GM23338 (cell line): Measurements from ENCODE around the gene NEK6. TPM values are rescaled to one million over a fixed set of nuclear protein-coding genes. Genes with fewer than 3 reads are reported as not detected.

Experiments used
- ATAC-seq: fragments of 200-7000 bp; cut with Tn5 transposase; 3 replicates; pipeline ENCODE4 v1.9.1; 2020
- DNase-seq: peaks from one replicate; pipeline ENCODE4 v3.0.0-alpha.2; 2015; ENCODE audit warnings: low spot score
- H2AFZ ChIP-seq: fragments of 200-600 bp; sonication (generic); 2 replicates; pipeline ENCODE4 v1.8.0; 2016; ENCODE audit warnings: antibody characterized with exemption, mild to moderate bottlenecking, moderate library complexity
- H3F3A ChIP-seq: fragments of 200-600 bp; sonication (generic); replicated peaks from 2 replicates; pipeline ENCODE4 v1.8.0; 2017; ENCODE audit warnings: antibody characterized with exemption, mixed run types, low read depth
- H3K27ac ChIP-seq: fragments of 200-600 bp; sonication (generic); 2 replicates; pipeline ENCODE4 v1.6.1; 2016; ENCODE audit warnings: low read depth
- H3K27me3 ChIP-seq: fragments of 200-600 bp; sonication (generic); 2 replicates; pipeline ENCODE4 v1.8.0; 2016; ENCODE audit warnings: mild to moderate bottlenecking, mixed run types, moderate library complexity; ENCODE audit not compliant: insufficient read depth
- H3K36me3 ChIP-seq: fragments of 200-600 bp; sonication (generic); 2 replicates; pipeline ENCODE4 v1.8.0; 2016; ENCODE audit warnings: mild to moderate bottlenecking; ENCODE audit not compliant: insufficient read depth
- H3K4me1 ChIP-seq: fragments of 200-600 bp; sonication (generic); 2 replicates; pipeline ENCODE4 v1.8.0; 2016; ENCODE audit warnings: mild to moderate bottlenecking, moderate library complexity; ENCODE audit not compliant: insufficient read depth
- H3K4me2 ChIP-seq: fragments of 200-600 bp; sonication (generic); 2 replicates; pipeline ENCODE4 v1.7.1; 2017; ENCODE audit warnings: mixed run types
- H3K4me3 ChIP-seq: fragments of 200-600 bp; sonication (generic); 2 replicates; pipeline ENCODE4 v1.6.1; 2016; ENCODE audit warnings: mixed run types
- H3K79me2 ChIP-seq: fragments of 200-600 bp; sonication (generic); replicated peaks from 2 replicates; pipeline ENCODE4 v1.8.0; 2017; ENCODE audit warnings: mild to moderate bottlenecking; ENCODE audit not compliant: insufficient read depth
- H3K9me2 ChIP-seq: fragments of 200-600 bp; sonication (generic); 2 replicates; pipeline ENCODE4 v1.8.0; 2017; ENCODE audit not compliant: insufficient read depth
- H4K20me1 ChIP-seq: fragments of 200-600 bp; sonication (generic); replicated peaks from 2 replicates; pipeline ENCODE4 v1.8.0; 2017; ENCODE audit warnings: mild to moderate bottlenecking; ENCODE audit not compliant: insufficient read depth
- H3K27ac Mint-ChIP-seq: 2 replicates; pipeline ENCODE4 v1.8.0; 2020; ENCODE audit warnings: inconsistent platforms, mild to moderate bottlenecking, moderate library complexity, mixed read lengths
- H3K27me3 Mint-ChIP-seq: 3 replicates; pipeline ENCODE4 v1.8.0; 2022; ENCODE audit warnings: low read depth, mild to moderate bottlenecking, moderate library complexity, mixed read lengths, inconsistent platforms; ENCODE audit not compliant: insufficient read depth, poor library complexity
- H3K36me3 Mint-ChIP-seq: 3 replicates; pipeline ENCODE4 v1.8.0; 2021; ENCODE audit warnings: low read depth, mild to moderate bottlenecking, inconsistent platforms, moderate library complexity, mixed read lengths
- H3K4me1 Mint-ChIP-seq: 3 replicates; pipeline ENCODE4 v1.8.0; 2020; ENCODE audit warnings: mild to moderate bottlenecking, inconsistent platforms, mixed read lengths
- H3K4me3 Mint-ChIP-seq: 3 replicates; pipeline ENCODE4 v1.8.0; 2021; ENCODE audit warnings: moderate library complexity, mild to moderate bottlenecking, inconsistent platforms, mixed read lengths
- H3K9me3 Mint-ChIP-seq: 3 replicates; pipeline ENCODE4 v1.8.0; 2020; ENCODE audit warnings: moderate library complexity, mild to moderate bottlenecking, inconsistent platforms, mixed read lengths
- CREB1 ChIP-seq: fragments of 250-450 bp; sonication (Bioruptor Pico); IDR thresholded peaks from 2 replicates; pipeline ENCODE4 v1.5.0; 2020; ENCODE audit warnings: low read depth, mild to moderate bottlenecking, moderate library complexity
- CTCF ChIP-seq, 2 experiments: fragments of 200-600 bp in 1 of 2; sonication (generic) in 1 of 2; conservative IDR thresholded peaks; 2 replicates each; pipeline versions ENCODE4 v1.5.1 to v1.6.1; 2016 to 2017; ENCODE audit warnings: antibody characterized with exemption in 2 of 2, low read depth in 2 of 2, mild to moderate bottlenecking in 2 of 2, moderate library complexity in 1 of 2
- EZH2 ChIP-seq: fragments of 200-600 bp; sonication (generic); IDR thresholded peaks from one replicate; pipeline ENCODE4 v1.8.0; 2017; ENCODE audit warnings: antibody characterized with exemption, mild to moderate bottlenecking, low read depth; ENCODE audit not compliant: unreplicated experiment
- JUNB ChIP-seq: IDR thresholded peaks from one replicate; pipeline ENCODE4 v1.6.1; 2016; ENCODE audit warnings: antibody characterized with exemption; ENCODE audit not compliant: unreplicated experiment
- NANOG ChIP-seq: IDR thresholded peaks from 2 replicates; pipeline ENCODE4 v1.6.1; 2016; ENCODE audit warnings: antibody characterized with exemption, borderline replicate concordance
- POLR2AphosphoS5 ChIP-seq: IDR thresholded peaks from 2 replicates; pipeline ENCODE4 v1.6.1; 2016; ENCODE audit warnings: antibody characterized with exemption, low read depth
- ZNF114 ChIP-seq: fragments of 250-450 bp; sonication (Bioruptor Pico); IDR thresholded peaks from 2 replicates; pipeline ENCODE4 v1.5.0; 2020; ENCODE audit warnings: mild to moderate bottlenecking, moderate library complexity
- ZNF462 ChIP-seq: fragments of 250-450 bp; sonication (Bioruptor Pico); IDR thresholded peaks from 2 replicates; pipeline ENCODE4 v1.5.0; 2020; ENCODE audit warnings: mild to moderate bottlenecking, moderate library complexity
- polyA plus RNA-seq: library from polyadenylated mRNA; unstranded; fragments of >200 nt; fragmentation: Nextera tagmentation; extraction: Ambion mirVana; gene quantifications from 2 replicates; pipeline ENCODE4 v1.2.1, GENCODE V29; 2016
- total RNA-seq: library from RNA; depleted of rRNA; stranded (reverse); fragments of >200 nt; shearing (Covaris generic); gene quantifications from 2 replicates; pipeline ENCODE4 v1.2.3, GENCODE V29; 2014

The NEK6 gene
- total and polyA plus RNA-seq, 2 experiments from 2014 or later, result 8.1 to 11.2 TPM

GRCh38 chr9:124295159-124295794 is 37.5 kb downstream of the NEK6 start (continued):
- TF ChIP-seq ZNF462 (no peak), POLR2AphosphoS5 (no peak), EZH2 (no peak), CTCF (conservative IDR thresholded peaks at IDR 0.05; ENCODE audit: low read depth in 2 of 2) (no peak)

- Mint-ChIP-seq H3K36me3 (no peaks in the 10 kb centered on the region; the same call in 2 of the 3 replicates), H3K4me3 (no peak overlapping the region), H3K9me3 (no peaks in the 10 kb centered on the region), H3K27ac (no peak overlapping the region), H3K27me3 (peaks cover 9% of the 10 kb centered on the region), H3K4me1 (peaks cover 26% of the 10 kb centered on the region)
- no peaks in the 10 kb centered on the region for H3K4me1 ChIP-seq
- ATAC-seq, result no peak
- no peaks in the 10 kb centered on the region for H3K9me2 ChIP-seq
- 0 out of 2 replicates have a peak, but pooled peaks cover 3% of the 10 kb centered on the region for H3K79me2 ChIP-seq
- no peak for DNase-seq
- H4K20me1 ChIP-seq, result no peaks in the 10 kb centered on the region; the same call in 1 of the 2 replicates
- no peak overlapping the region for H2AFZ ChIP-seq
- H3K27me3 ChIP-seq, result no peaks in the 10 kb centered on the region
- no peak overlapping the region for H3K4me2 ChIP-seq
- H3F3A ChIP-seq, result no peaks in the 10 kb centered on the region
- H3K4me3 ChIP-seq, result no peak overlapping the region
- no peak overlapping the region for H3K27ac ChIP-seq
- no peaks in the 10 kb centered on the region for H3K36me3 ChIP-seq
- TF ChIP-seq ZNF114, result no peak
- no peak for TF ChIP-seq CREB1 (CRISPR knock-in tag)
- no peak for TF ChIP-seq NANOG
- TF ChIP-seq ZNF462, result no peak
- TF ChIP-seq JUNB, result no peak
Observed at GRCh38 chr9:124296094-124296493, 38.3 kb downstream of the NEK6 start.
